Endothelial cell of umbilical vein (primary cell): Measurements from ENCODE around the gene HPSE2. TPM values are rescaled to one million over a fixed set of nuclear protein-coding genes. Genes with fewer than 3 reads are reported as not detected.

Source experiments
- BruUV-seq: library from RNA; stranded (reverse); fragments of 400-500 nt; replicated peaks from 2 replicates; lab custom pipeline; 2021; lab: Mats Ljungman, UMichigan
- CTCF ChIA-PET: fragments of 300-600, 350-600 bp; sonication (Branson Sonifier 250); formaldehyde crosslinking; loops from one replicate; lab custom pipeline; 2021; ENCODE audit warnings: antibody characterized with exemption, inconsistent platforms; lab: Charles Lee
- POLR2A ChIA-PET: fragments of 300-600, 350-600 bp; sonication (Branson Sonifier 250); formaldehyde crosslinking; loops from one replicate; lab custom pipeline; 2021; ENCODE audit warnings: antibody characterized with exemption, inconsistent platforms; lab: Charles Lee
- DNase-seq: peaks from one replicate; pipeline ENCODE4 v3.0.0-alpha.2; 2011; ENCODE audit warnings: low read depth, low spot score
- FAIRE-seq: peaks from 2 replicates; lab custom pipeline; 2011; peaks lifted over from hg19 to GRCh38; lab: Jason Lieb, UNC
- H2AFZ ChIP-seq: 2 replicates; pipeline ENCODE4 v1.6.0; 2012; ENCODE audit warnings: low read depth, low read length, control low read depth, inconsistent platforms
- H3K27ac ChIP-seq: 2 replicates; pipeline ENCODE4 v1.5.1; 2011; ENCODE audit warnings: low read depth, mild to moderate bottlenecking, control low read depth, low read length, moderate library complexity; ENCODE audit not compliant: insufficient read depth
- H3K27me3 ChIP-seq, 2 experiments: 2 replicates each; pipeline versions ENCODE4 v1.6.0 to v1.6.1; 2011; ENCODE audit warnings: low read length in 2 of 2, mixed read lengths in 1 of 2; ENCODE audit not compliant: control insufficient read depth in 2 of 2, insufficient read depth in 2 of 2
- H3K36me3 ChIP-seq, 2 experiments: 2 replicates in 1 of 2; 3 replicates in 1 of 2; pipeline ENCODE4 v1.5.1; 2011; ENCODE audit warnings: low read length in 2 of 2, mild to moderate bottlenecking in 1 of 2, moderate library complexity in 1 of 2; ENCODE audit not compliant: control insufficient read depth in 2 of 2, insufficient read depth in 2 of 2; ENCODE audit errors: extremely low read depth in 1 of 2
- H3K4me1 ChIP-seq: 3 replicates; pipeline ENCODE4 v1.5.1; 2011; ENCODE audit warnings: mild to moderate bottlenecking, low read length; ENCODE audit not compliant: control insufficient read depth, insufficient read depth; ENCODE audit errors: extremely low read depth
- H3K4me2 ChIP-seq: 2 replicates; pipeline ENCODE4 v1.6.1; 2011; ENCODE audit warnings: low read length, control low read depth, mixed read lengths; ENCODE audit not compliant: insufficient read depth
- H3K4me3 ChIP-seq, 3 experiments: fragments of 200-600 bp in 1 of 3; sonication (generic), shearing (Covaris generic) in 1 of 3; replicated peaks in 1 of 3; 2 replicates each; pipeline ENCODE4 v1.5.1; 2011 to 2016; ENCODE audit warnings: control low read depth in 3 of 3, low read length in 3 of 3, mild to moderate bottlenecking in 2 of 3, inconsistent platforms in 1 of 3, low read depth in 1 of 3, moderate library complexity in 1 of 3; ENCODE audit not compliant: insufficient read depth in 1 of 3
- H3K79me2 ChIP-seq: 2 replicates; pipeline ENCODE4 v1.6.0; 2012; ENCODE audit warnings: low read length, inconsistent platforms; ENCODE audit not compliant: control insufficient read depth, insufficient read depth
- H3K9ac ChIP-seq: replicated peaks from 2 replicates; pipeline ENCODE3; 2011; ENCODE audit warnings: low read length, control low read depth; ENCODE audit not compliant: insufficient read depth; ENCODE audit errors: extremely low read depth
- H3K9me1 ChIP-seq: replicated peaks from 3 replicates; pipeline ENCODE4 v1.6.0; 2011; ENCODE audit warnings: mild to moderate bottlenecking, low read length; ENCODE audit not compliant: control insufficient read depth, insufficient read depth; ENCODE audit errors: extremely low read depth
- H3K9me3 ChIP-seq: replicated peaks from 2 replicates; pipeline ENCODE4 v1.5.1; 2012; ENCODE audit warnings: low read length, inconsistent platforms; ENCODE audit not compliant: control insufficient read depth, insufficient read depth
- H4K20me1 ChIP-seq: replicated peaks from 2 replicates; pipeline ENCODE3; 2011; ENCODE audit warnings: mild to moderate bottlenecking, low read length; ENCODE audit not compliant: control insufficient read depth, insufficient read depth; ENCODE audit errors: extremely low read depth
- EZH2 ChIP-seq: IDR thresholded peaks from 2 replicates; pipeline ENCODE4 v1.6.1; 2012; ENCODE audit warnings: borderline replicate concordance, low read depth, mild to moderate bottlenecking, moderate library complexity, low read length, inconsistent platforms; ENCODE audit not compliant: severe bottlenecking
- FOS ChIP-seq: IDR thresholded peaks from 2 replicates; pipeline ENCODE4 v1.6.1; 2011; ENCODE audit warnings: mild to moderate bottlenecking, low read length, moderate library complexity, borderline replicate concordance; ENCODE audit not compliant: insufficient read depth
- GATA2 ChIP-seq: IDR thresholded peaks from 2 replicates; pipeline ENCODE4 v1.7.0; 2011; ENCODE audit warnings: low read depth, mild to moderate bottlenecking, moderate library complexity, mixed read lengths, low read length; ENCODE audit not compliant: insufficient read length, insufficient read depth
- JUN ChIP-seq: IDR thresholded peaks from 2 replicates; pipeline ENCODE4 v1.6.1; 2011; ENCODE audit warnings: borderline replicate concordance, low read depth; ENCODE audit not compliant: insufficient read length, insufficient read depth
- MYC ChIP-seq: IDR thresholded peaks from one replicate; pipeline ENCODE4 v1.6.1; 2011; ENCODE audit warnings: mild to moderate bottlenecking, low read depth, low read length
- POLR2A ChIP-seq: IDR thresholded peaks from 2 replicates; pipeline ENCODE4 v1.6.1; 2012; ENCODE audit warnings: low read depth, mild to moderate bottlenecking, control low read depth, low read length
- POLR2AphosphoS5 ChIP-seq: IDR thresholded peaks from 2 replicates; pipeline ENCODE4 v1.6.1; 2012; ENCODE audit warnings: low read depth, mild to moderate bottlenecking, control low read depth, low read length, moderate library complexity; ENCODE audit not compliant: insufficient read depth
- dilution Hi-C: fragments of 300-500 bp; cut with MboI; formaldehyde crosslinking; loops from one replicate; pipeline ENCODE4 v1.15.0; 2019; ENCODE audit warnings: low sequenced_read_pairs; ENCODE audit not compliant: extremely low pct_ligation_motif_present
- intact Hi-C: fragments of 100-400 bp; cut with micrococcal nuclease; formaldehyde crosslinking; loops from one replicate; pipeline ENCODE4 v1.10.0; 2022
- polyA plus RNA-seq, 4 experiments: library from polyadenylated mRNA; depleted of rRNA in 3 of 4; stranded (reverse) in 3 of 4; unstranded in 1 of 4; fragments of >200 nt; gene quantifications; 2 replicates each; pipeline versions ENCODE4 v1.2.1 to v1.2.3, GENCODE V29; 2011 to 2012; ENCODE audit warnings: missing spikeins in 1 of 4
- total RNA-seq: library from RNA; stranded (reverse); gene quantifications from 2 replicates; pipeline ENCODE4 v1.2.3, GENCODE V29; 2021
- TF ChIP-seq, protein P1 (sequence below): IDR thresholded peaks from 2 replicates; pipeline ENCODE4 v1.6.1; 2011; ENCODE audit not compliant: insufficient read depth, insufficient read length
- TF ChIP-seq, protein P2 (sequence below), 2 donors: IDR thresholded peaks; 1 replicate in 1 of 2; 2 replicates in 1 of 2; pipeline ENCODE4 v1.5.1; 2011; ENCODE audit warnings: low read length in 2 of 2, mild to moderate bottlenecking in 2 of 2, moderate library complexity in 2 of 2, control low read depth in 1 of 2, inconsistent platforms in 1 of 2, low read depth in 1 of 2; ENCODE audit not compliant: insufficient read depth in 1 of 2; ENCODE audit errors: extremely low read depth in 1 of 2

HPSE2 gene
- total and polyA plus RNA-seq, 2 donors (not counting 3 experiments of a cell fraction or from before 2014, with no cell fraction given), result not detected

DNA sequence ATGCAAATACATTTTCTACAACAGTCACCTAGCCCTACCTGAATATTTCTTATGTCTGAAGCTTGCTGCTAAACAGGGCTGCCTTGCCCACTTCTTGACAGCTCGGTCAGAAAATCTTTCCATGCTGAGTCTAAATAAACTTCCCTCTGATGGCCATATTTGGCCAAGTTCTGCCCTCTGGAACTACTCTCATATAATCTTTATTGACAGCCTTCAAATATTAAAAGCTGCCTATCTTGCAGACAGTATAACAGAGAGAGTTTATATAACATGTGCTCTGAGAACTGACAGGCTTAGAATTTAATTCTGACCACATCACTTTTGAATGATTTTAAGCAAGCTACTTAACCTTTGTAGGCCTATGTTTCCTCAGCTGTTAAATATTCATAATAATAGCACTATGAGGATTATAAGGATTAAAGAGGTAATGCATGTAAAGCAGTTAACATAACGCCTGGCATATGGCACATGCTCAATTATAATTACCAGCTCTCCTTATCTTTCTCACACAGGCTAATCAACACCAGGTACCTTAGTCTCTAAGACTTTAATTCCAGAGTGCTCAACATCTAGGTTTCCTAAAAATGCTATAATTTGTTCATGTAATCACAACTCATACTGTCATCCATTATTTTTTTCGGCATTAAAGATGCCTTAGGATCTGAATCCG is 334.1 kb downstream of the HPSE2 start:
- intact Hi-C loops (no loop called here), dilution Hi-C loops (no loop called here)
- no peaks in the 10 kb centered on the region for H3K36me3 ChIP-seq
- H2AFZ ChIP-seq, result no peak overlapping the region
- no peaks in the 10 kb centered on the region for H3K27me3 ChIP-seq
- H3K9ac ChIP-seq, result no peak overlapping the region
- no peaks in the 10 kb centered on the region for H3K79me2 ChIP-seq
- no peaks in the 10 kb centered on the region for H4K20me1 ChIP-seq
- CTCF ChIA-PET, result no interaction called here
- H3K9me3 ChIP-seq, result no peaks in the 10 kb centered on the region
- DNase-seq (no peak), FAIRE-seq (no peak)
- no peaks in the 10 kb centered on the region for H3K9me1 ChIP-seq
- H3K27ac ChIP-seq, result no peak overlapping the region
- BruUV-seq, result no TSS peak
- TF ChIP-seq POLR2AphosphoS5 (no peak), MYC (no peak), FOS (no peak), GATA2 (no peak), POLR2A (no peak), JUN (no peak), EZH2 (no peak)
- TF ChIP-seq, protein P1, sequence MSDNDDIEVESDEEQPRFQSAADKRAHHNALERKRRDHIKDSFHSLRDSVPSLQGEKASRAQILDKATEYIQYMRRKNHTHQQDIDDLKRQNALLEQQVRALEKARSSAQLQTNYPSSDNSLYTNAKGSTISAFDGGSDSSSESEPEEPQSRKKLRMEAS, result no peak
- TF ChIP-seq, protein P2, sequence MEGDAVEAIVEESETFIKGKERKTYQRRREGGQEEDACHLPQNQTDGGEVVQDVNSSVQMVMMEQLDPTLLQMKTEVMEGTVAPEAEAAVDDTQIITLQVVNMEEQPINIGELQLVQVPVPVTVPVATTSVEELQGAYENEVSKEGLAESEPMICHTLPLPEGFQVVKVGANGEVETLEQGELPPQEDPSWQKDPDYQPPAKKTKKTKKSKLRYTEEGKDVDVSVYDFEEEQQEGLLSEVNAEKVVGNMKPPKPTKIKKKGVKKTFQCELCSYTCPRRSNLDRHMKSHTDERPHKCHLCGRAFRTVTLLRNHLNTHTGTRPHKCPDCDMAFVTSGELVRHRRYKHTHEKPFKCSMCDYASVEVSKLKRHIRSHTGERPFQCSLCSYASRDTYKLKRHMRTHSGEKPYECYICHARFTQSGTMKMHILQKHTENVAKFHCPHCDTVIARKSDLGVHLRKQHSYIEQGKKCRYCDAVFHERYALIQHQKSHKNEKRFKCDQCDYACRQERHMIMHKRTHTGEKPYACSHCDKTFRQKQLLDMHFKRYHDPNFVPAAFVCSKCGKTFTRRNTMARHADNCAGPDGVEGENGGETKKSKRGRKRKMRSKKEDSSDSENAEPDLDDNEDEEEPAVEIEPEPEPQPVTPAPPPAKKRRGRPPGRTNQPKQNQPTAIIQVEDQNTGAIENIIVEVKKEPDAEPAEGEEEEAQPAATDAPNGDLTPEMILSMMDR (IDR thresholded peaks at IDR 0.05; ENCODE audit: extremely low read depth in 1 of 2, insufficient read depth in 1 of 2, low read depth in 1 of 2, low read length in 2 of 2), result no peak
- H3K4me1 ChIP-seq, result no peaks in the 10 kb centered on the region
- POLR2A ChIA-PET, result no interaction called here
- no peak overlapping the region for H3K4me3 ChIP-seq
- no peak overlapping the region for H3K4me2 ChIP-seq
